HEK293T (cell line): Measurements from ENCODE around the gene GOLGA7B.

ENCODE experiments used
- ARNT ChIP-seq: fragments of 450-650 bp; IDR thresholded peaks from 2 replicates; pipeline ENCODE4 v1.6.1; 2017; ENCODE audit warnings: mild to moderate bottlenecking
- BHLHE40 ChIP-seq: fragments of 450-650 bp; IDR thresholded peaks from 2 replicates; pipeline ENCODE4 v1.6.1; 2016; ENCODE audit warnings: mild to moderate bottlenecking, moderate library complexity, borderline replicate concordance
- ELF4 ChIP-seq: fragments of 450-650 bp; IDR thresholded peaks from 2 replicates; pipeline ENCODE4 v1.6.1; 2017; ENCODE audit warnings: antibody characterized with exemption
- FOXA1 ChIP-seq: fragments of 450-650 bp; IDR thresholded peaks from 2 replicates; pipeline ENCODE4 v1.6.1; 2016; ENCODE audit warnings: mild to moderate bottlenecking
- FOXM1 ChIP-seq: fragments of 450-650 bp; IDR thresholded peaks from 2 replicates; pipeline ENCODE4 v1.6.1; 2017; ENCODE audit warnings: mild to moderate bottlenecking, borderline replicate concordance
- LEF1 ChIP-seq: fragments of 450-650 bp; IDR thresholded peaks from 2 replicates; pipeline ENCODE4 v1.6.1; 2017; ENCODE audit warnings: mild to moderate bottlenecking, borderline replicate concordance
- PKNOX1 ChIP-seq: fragments of 450-650 bp; IDR thresholded peaks from 2 replicates; pipeline ENCODE4 v1.6.1; 2016
- SP1 ChIP-seq: fragments of 450-650 bp; IDR thresholded peaks from 2 replicates; pipeline ENCODE4 v1.6.1; 2017
- SUZ12 ChIP-seq: fragments of 450-650 bp; IDR thresholded peaks from 2 replicates; pipeline ENCODE4 v1.6.1; 2016; ENCODE audit warnings: mild to moderate bottlenecking
- TARDBP ChIP-seq: fragments of 450-650 bp; IDR thresholded peaks from 2 replicates; pipeline ENCODE4 v1.6.1; 2016
- ZNF384 ChIP-seq: fragments of 450-650 bp; IDR thresholded peaks from 2 replicates; pipeline ENCODE4 v1.6.1; 2016

- no peak for TF ChIP-seq FOXM1
- no peak for TF ChIP-seq BHLHE40
- TF ChIP-seq ELF4 = no peak
- no peak for TF ChIP-seq ARNT
- no peak for TF ChIP-seq ZNF384
- no peak for TF ChIP-seq LEF1
- TF ChIP-seq SUZ12 = no peak
- TF ChIP-seq TARDBP = no peak
- no peak for TF ChIP-seq SP1
- TF ChIP-seq PKNOX1 = no peak
- TF ChIP-seq FOXA1 = no peak
Observed at GRCh38 chr10:97801422-97801821, 48.2 kb upstream of the GOLGA7B start.
